Measurements from ENCODE around the gene SFPQ. TPM values are rescaled to one million over a fixed set of nuclear protein-coding genes. Genes with fewer than 3 reads are reported as not detected.

Gene SFPQ
- total RNA-seq, 1 donor from 2014 or later: 81.0 TPM

GRCh38 chr1:35191429-35192055 lies 1.4 kb downstream of the SFPQ start:
- peaks cover 52% of the 10 kb centered on the region for H3K36me3 ChIP-seq

GRCh38 chr1:35190784-35191183 lies 2.2 kb downstream of the SFPQ start:
- Histone ChIP-seq H3K4me1 (peaks cover 74% of the 10 kb centered on the region), H3K27ac (replicated peaks) (peak overlapping the region; percentile 99), H3K27me3 (ENCODE audit: low read depth) (no peaks in the 10 kb centered on the region), H3K36me3 (peaks cover 59% of the 10 kb centered on the region), H3K9me3 (replicated peaks) (no peaks in the 10 kb centered on the region), H3K4me3 (peak overlapping the region; percentile 100)
- intact Hi-C loops (cut with micrococcal nuclease): no loop called here
- no peak for TF ChIP-seq CTCF (IDR thresholded peaks at IDR 0.05; ENCODE audit: borderline replicate concordance)
- DNase-seq: no peak

More at GRCh38 chr1:35191429-35192055, 1.4 kb downstream of the SFPQ start:
- no peaks in the 10 kb centered on the region for H3K27me3 ChIP-seq (ENCODE audit: low read depth)
- no peaks in the 10 kb centered on the region for H3K9me3 ChIP-seq (replicated peaks)
- H3K4me3 ChIP-seq: peak overlapping the region; percentile 100
- TF ChIP-seq CTCF (IDR thresholded peaks at IDR 0.05; ENCODE audit: borderline replicate concordance): no peak
- intact Hi-C loops (cut with micrococcal nuclease): no loop called here
- peak overlapping the region; percentile 99 for H3K27ac ChIP-seq (replicated peaks)
- no peak for DNase-seq
- H3K4me1 ChIP-seq: peaks cover 67% of the 10 kb centered on the region

- Histone ChIP-seq H3K9me3 (replicated peaks) (no peaks in the 10 kb centered on the region), H3K4me3 (peak overlapping the region; percentile 100), H3K36me3 (peaks cover 79% of the 10 kb centered on the region), H3K4me1 (peaks cover 92% of the 10 kb centered on the region), H3K27ac (replicated peaks) (no peak overlapping the region), H3K27me3 (ENCODE audit: low read depth) (no peaks in the 10 kb centered on the region)
- intact Hi-C loops (cut with micrococcal nuclease): no loop called here
- no peak for TF ChIP-seq CTCF (IDR thresholded peaks at IDR 0.05; ENCODE audit: borderline replicate concordance)
- DNase-seq: no peak
Observed at GRCh38 chr1:35188578-35189392, 4.2 kb downstream of the SFPQ start.

- Histone ChIP-seq H3K9me3 (replicated peaks) (no peaks in the 10 kb centered on the region), H3K27ac (replicated peaks) (no peak overlapping the region), H3K27me3 (ENCODE audit: low read depth) (no peaks in the 10 kb centered on the region), H3K4me1 (peaks cover 97% of the 10 kb centered on the region), H3K4me3 (no peak overlapping the region), H3K36me3 (peaks cover 88% of the 10 kb centered on the region)
- no peak for DNase-seq
- intact Hi-C loops (cut with micrococcal nuclease): no loop called here
- TF ChIP-seq CTCF (IDR thresholded peaks at IDR 0.05; ENCODE audit: borderline replicate concordance): no peak
Observed at GRCh38 chr1:35187816-35188342, 5.1 kb downstream of the SFPQ start.

- no peak for DNase-seq
- peaks cover 99% of the 10 kb centered on the region for H3K4me1 ChIP-seq
- no peak overlapping the region for H3K27ac ChIP-seq (replicated peaks)
- intact Hi-C loops (cut with micrococcal nuclease): no loop called here
- H3K27me3 ChIP-seq (ENCODE audit: low read depth): no peaks in the 10 kb centered on the region
- TF ChIP-seq CTCF (IDR thresholded peaks at IDR 0.05; ENCODE audit: borderline replicate concordance): no peak
- H3K9me3 ChIP-seq (replicated peaks): no peaks in the 10 kb centered on the region
- H3K4me3 ChIP-seq: no peak overlapping the region
- peaks cover 100% of the 10 kb centered on the region for H3K36me3 ChIP-seq
Observed at GRCh38 chr1:35186239-35186638, 6.7 kb downstream of the SFPQ start.
